ENCODE data around the gene SEC24B.

DNA sequence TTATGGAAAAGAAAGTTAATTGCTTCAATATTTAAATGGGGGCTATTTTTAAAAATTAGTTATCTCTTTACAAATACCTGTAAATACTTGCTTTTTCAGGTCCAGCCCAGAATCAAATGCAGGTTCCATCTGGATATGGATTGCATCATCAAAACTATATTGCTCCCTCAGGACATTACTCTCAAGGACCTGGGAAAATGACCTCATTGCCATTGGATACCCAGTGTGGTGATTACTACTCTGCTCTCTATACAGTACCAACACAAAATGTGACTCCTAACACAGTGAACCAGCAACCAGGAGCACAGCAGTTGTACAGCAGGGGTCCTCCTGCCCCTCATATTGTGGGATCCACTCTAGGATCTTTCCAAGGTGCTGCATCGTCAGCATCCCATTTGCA is 29.2 kb downstream of the SEC24B start:
- TF ChIP-seq EP300 (IDR thresholded peaks at IDR 0.05) (no peak), POLR2A (IDR thresholded peaks at IDR 0.05) (no peak), POLR2AphosphoS5 (IDR thresholded peaks at IDR 0.05) (no peak)
- TF ChIP-seq, protein P1, sequence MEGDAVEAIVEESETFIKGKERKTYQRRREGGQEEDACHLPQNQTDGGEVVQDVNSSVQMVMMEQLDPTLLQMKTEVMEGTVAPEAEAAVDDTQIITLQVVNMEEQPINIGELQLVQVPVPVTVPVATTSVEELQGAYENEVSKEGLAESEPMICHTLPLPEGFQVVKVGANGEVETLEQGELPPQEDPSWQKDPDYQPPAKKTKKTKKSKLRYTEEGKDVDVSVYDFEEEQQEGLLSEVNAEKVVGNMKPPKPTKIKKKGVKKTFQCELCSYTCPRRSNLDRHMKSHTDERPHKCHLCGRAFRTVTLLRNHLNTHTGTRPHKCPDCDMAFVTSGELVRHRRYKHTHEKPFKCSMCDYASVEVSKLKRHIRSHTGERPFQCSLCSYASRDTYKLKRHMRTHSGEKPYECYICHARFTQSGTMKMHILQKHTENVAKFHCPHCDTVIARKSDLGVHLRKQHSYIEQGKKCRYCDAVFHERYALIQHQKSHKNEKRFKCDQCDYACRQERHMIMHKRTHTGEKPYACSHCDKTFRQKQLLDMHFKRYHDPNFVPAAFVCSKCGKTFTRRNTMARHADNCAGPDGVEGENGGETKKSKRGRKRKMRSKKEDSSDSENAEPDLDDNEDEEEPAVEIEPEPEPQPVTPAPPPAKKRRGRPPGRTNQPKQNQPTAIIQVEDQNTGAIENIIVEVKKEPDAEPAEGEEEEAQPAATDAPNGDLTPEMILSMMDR (IDR thresholded peaks at IDR 0.05): no peak
